ENCODE data around the gene VPS13C.
A peak's percentile ranks its signal among the peaks of the same experiment; 100 is the strongest.
"Not testable (repeated sequence)": the region's sequence is repeated elsewhere in the genome, so short reads cannot be mapped to it uniquely, and the experiment has no call there.

VPS13C gene

GRCh38 chr15:62075595-62076277, 15.5 kb upstream of the VPS13C start:
- DNase-seq = no peak

GRCh38 chr15:62071711-62072308, 11.6 kb upstream of the VPS13C start:
- DNase-seq = peak; percentile 24 to 79 (median 56)

GRCh38 chr15:62069551-62069950, 9.3 kb upstream of the VPS13C start:
- peak in 1 of 4 experiments; percentile 25 for DNase-seq

DNA sequence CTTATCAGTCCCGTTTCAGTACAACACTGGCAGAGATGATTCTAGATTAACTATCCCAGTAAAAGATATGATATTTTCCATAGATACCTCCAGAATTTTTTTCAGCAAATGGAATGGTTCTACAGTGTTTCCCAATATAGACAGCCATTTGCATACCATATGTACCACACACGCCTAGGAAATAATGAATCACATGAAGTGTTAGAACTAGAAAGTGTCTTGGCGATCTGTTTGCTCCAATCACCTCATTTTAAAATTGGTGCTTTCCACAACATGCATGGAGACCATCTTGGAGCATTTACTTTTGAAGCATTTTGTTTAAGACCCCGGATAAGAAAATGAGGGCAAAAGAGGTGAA, 8.5 kb upstream of the VPS13C start:
- peak in 1 of 4 experiments; percentile 21 for DNase-seq

GRCh38 chr15:62068071-62068809, 8.0 kb upstream of the VPS13C start:
- DNase-seq = peak; percentile 75 to 88 (median 80)

GRCh38 chr15:62067448-62068044, 7.3 kb upstream of the VPS13C start:
- DNase-seq = peak in 3 of 4 experiments; percentile 14 to 40 (median 30)

DNA sequence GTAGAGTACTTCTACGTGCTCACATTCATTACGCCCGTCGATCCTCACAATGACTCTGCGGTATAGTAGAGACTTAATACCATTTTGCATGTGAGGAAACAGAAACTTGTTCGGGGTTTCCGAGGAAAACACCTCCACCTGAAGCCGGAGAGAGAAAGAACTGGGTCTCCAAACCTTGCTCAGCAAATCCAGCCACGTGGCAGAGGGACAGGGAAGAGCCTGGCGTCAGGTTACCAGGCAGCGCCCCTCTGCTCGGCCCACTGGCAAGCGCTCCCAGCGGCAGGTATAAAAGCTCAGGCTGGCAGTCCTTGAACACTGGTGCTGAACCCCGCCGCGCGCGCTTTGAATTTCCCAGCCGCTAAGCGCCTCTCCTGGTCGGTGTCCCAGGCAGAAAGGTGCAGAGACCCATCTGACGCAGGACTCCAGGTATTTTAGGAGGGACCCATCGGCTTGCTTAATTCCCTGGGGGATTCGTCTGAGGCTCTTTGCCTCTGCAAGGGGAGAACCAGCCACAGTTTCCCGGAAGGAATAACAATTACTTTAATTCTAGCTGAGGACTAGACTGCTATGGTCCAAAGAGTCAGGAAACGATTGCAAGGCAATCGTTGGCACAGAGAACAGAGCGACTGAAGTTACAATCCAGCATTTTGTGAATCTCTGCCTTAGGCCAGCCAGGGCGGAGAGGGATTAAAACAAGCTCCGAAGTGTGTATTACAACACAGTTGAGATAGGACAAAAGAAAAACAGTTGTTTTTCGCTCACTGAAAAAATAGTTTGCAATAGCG, 6.6 kb upstream of the VPS13C start, which contains the start of gene C2CD4A:
TSS of gene C2CD4A (plus strand) at position 315 of the 785 bp plus-strand sequence. CDS start 637 bp downstream, outside the sequence.
- peak; percentile 17 to 53 (median 34) for DNase-seq

- no peak for DNase-seq
Measured at GRCh38 chr15:62063825-62064635, 3.8 kb upstream of the VPS13C start.

- peak in 3 of 4 experiments; percentile 18 to 21 (median 20) for DNase-seq
Measured at GRCh38 chr15:62060896-62061280, 641 bp upstream of the VPS13C start.

DNA sequence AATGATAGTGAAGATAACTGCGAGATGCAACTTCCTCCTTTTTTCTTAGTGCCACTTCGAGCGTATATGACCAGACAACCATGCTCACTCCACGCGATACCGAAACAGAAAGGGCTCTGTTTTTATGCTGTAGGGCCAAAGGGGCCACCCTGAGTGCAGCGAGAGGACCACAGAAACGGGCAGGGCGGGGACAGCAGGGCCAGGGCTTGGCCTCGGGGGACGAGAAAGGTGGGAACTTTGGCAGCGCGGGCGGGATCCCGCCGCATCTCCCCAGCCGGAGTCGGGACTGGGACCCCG, 483 bp downstream of the VPS13C start:
- DNase-seq = peak; percentile 74 to 88 (median 80)

- DNase-seq = peak in 3 of 4 experiments; percentile 19 to 40 (median 33)
Measured at GRCh38 chr15:62059108-62059815, 985 bp downstream of the VPS13C start.

DNA sequence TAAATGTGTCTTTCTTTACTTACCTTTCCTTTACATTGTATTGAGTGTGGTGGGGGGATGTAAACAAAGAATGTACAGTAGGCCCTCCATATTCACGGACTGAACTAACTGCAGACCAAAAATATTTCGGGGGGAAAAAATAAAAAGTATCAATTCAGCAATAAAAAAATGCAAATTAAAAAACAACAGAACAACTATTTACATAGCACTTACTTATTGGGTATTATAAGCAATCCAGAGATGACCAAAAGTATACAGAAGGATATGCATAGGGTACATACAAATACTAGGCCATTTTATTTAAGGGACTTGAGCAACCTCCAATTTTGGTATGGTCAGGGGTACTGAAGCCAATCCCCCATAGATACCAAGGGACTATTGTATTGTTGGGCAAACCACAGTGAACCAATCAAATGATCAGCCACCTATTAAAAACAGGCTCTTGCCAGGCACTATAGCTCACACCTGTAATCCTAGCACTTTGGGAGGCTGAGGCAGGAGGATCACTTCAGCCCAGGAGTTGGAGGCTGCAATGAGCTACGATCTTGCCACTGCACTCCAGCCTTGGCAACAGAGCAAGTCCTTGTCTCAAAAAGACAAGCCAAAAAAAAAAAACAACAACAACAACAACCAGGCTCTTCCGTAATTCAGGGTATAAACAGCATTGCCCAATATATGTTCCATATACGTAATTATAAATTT, 1.8 kb downstream of the VPS13C start:
- DNase-seq = no peak

- peak in 2 of 4 experiments; percentile 18 to 34 for DNase-seq
Measured at GRCh38 chr15:62057341-62057980, 2.8 kb downstream of the VPS13C start.

DNA sequence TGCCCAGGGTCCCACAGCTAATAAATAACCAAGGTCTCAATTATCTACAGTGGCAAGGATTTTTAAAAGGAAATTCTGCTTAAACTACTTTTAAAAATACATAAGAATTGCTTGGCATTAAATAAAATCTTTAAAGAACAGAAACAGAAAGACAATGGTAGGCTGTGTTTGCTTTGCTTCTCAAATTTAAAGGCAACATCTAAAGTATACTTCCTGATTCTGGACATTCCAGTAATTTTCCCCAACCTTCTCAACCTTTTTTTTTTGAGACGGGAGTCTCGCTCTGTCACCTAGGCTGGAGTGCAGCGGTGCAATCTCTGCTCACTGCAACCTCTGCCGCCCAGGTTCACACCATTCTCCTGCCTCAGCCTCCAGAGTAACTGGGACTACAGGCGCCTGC, 5.3 kb downstream of the VPS13C start:
- no peak for DNase-seq

GRCh38 chr15:62053439-62054085, 6.7 kb downstream of the VPS13C start:
- no peak for DNase-seq

DNA sequence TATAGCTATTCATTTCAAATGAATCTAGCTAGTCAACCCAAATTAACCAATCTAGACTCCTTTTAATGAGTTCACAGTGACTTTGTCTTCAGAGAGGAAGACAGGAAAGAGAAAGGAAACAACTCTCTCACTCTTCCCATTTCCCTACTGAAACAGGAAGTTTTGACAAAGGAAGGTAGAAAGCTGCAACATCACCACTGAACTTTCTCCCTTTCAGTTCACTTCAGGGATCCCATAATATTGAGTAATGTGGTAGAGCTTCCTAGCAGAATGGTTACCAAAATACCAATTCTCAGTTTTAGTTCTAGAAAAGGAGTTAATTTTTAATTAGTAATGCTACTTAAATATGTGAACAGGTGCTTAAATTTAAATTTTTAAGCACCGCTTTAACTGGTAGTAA, 7.5 kb downstream of the VPS13C start:
- DNase-seq = peak in 2 of 4 experiments; percentile 36 to 44

- DNase-seq = no peak
Measured at GRCh38 chr15:62051166-62051565, 9.1 kb downstream of the VPS13C start.

DNA sequence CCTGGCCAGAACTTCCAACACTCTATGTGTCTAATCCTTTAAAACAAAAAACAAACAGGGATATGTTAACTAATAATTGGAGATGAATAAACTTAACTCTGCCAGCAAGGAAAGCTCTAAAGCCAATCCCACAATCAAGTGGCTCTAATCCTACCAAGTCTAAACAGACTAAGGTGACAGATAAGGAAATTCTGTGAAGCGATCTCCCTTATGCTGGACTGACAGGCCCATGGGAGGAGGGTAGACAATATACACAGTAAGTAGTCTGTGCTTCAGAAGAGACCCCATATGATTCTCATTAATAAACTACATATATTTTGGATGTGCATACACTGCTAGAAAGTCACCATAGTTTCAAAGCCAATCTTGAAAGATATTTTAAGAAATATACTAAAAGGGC, 10.1 kb downstream of the VPS13C start:
- DNase-seq = no peak

DNA sequence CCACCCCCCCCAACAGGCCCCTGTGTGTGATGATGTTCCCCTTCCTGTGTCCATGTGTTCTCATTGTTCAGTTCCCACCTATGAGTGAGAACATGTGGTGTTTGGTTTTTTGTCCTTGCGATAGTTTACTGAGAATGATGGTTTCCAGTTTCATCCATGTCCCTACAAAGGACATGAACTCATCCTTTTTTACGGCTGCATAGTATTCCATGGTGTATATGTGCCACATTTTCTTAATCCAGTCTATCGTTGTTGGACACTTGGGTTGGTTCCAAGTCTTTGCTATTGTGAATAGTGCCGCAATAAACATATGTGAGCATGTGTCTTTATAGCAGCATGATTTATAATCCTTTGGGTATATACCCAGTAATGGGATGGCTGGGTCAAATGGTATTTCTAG, 12.0 kb downstream of the VPS13C start:
- not testable (repeated sequence) for DNase-seq

Data from suppressor macrophage (primary cell).